VCaP (cell line): ENCODE measurements around the gene DRG2.

Experiments used
- H3K27ac ChIP-seq: fragments of 450-650 bp; 2 replicates; pipeline ENCODE4 v1.5.1; 2017
- TF ChIP-seq, protein P1 (sequence below): fragments of 450-650 bp; conservative IDR thresholded peaks from 2 replicates; pipeline ENCODE4 v1.5.1; 2017; ENCODE audit warnings: mild to moderate bottlenecking, moderate library complexity

Gene DRG2

DNA sequence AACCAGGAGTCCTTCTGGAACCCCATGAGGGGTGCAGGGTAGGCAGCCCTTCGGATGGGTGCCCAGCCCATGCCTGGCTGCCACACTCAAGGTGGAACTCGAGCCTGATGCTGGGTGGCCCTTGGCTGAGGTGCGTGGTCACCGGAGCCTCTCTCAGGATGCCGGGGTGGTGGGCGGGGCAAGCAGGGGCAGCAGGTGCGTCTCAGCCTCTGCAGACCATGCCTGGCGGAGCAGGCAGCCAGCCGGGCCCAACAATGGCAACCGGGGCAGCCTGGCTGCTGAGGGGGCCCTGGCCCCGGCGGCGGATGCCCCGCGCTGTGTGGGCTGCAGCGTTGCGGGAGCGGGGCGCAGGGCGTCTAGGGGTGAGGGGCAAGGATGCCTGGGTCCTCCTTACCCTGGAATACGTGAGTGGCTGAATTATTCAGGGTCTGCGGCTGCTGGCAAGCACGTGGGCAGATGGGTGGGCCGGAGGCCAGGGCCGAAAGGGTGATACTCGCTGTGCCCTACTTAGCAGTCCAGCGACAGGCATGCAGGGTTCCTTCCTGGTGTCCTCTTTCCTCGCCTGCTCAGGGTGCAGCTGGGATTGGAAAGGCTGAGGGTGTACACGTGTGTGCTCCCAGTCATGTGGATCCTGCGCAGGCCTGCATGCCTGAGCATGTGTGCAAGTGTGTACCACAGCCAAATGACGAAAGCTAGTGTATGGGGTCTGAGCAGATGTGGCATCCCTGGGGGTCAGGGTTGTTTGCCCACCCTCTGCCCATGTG lies 35.4 kb downstream of the DRG2 start:
- no peak overlapping the region for H3K27ac ChIP-seq
- TF ChIP-seq, protein P1, sequence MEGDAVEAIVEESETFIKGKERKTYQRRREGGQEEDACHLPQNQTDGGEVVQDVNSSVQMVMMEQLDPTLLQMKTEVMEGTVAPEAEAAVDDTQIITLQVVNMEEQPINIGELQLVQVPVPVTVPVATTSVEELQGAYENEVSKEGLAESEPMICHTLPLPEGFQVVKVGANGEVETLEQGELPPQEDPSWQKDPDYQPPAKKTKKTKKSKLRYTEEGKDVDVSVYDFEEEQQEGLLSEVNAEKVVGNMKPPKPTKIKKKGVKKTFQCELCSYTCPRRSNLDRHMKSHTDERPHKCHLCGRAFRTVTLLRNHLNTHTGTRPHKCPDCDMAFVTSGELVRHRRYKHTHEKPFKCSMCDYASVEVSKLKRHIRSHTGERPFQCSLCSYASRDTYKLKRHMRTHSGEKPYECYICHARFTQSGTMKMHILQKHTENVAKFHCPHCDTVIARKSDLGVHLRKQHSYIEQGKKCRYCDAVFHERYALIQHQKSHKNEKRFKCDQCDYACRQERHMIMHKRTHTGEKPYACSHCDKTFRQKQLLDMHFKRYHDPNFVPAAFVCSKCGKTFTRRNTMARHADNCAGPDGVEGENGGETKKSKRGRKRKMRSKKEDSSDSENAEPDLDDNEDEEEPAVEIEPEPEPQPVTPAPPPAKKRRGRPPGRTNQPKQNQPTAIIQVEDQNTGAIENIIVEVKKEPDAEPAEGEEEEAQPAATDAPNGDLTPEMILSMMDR = no peak

DNA sequence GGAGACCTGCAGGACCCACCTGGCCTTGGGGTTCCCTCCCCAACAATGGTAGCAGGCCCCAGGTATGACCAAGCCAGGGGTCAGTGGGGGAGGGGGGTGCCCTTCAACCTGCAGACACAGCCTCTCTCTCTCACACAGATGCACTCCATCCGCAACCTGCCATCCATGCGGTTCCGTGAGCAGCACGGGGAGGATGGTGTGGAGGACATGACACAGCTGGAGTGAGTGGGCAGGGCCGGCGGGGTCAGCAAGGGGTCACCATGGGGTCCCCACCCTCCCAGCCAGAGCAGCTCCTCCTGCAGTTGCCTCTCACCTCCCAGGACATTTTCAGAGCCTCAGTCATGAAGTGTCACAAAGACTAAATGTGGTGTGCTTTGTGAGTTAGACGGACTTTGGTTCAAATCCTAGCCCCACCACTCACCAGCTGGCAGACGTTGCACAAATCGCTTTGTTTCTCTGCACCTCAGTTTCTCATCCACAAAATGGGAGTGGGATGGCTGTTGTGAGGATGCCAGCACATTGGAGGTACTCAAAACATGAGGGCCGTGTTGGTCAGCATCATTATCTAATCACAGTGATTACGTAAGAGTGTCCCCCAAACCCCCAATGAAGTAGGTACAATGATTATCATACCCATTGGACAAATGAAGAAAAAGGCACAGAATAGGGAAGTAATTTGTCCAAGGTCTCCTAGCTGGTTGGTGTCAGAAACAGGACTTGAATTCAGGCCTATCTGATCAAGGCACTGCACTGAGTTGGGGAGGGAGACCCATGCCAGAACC lies 36.8 kb downstream of the DRG2 start:
- no peak overlapping the region for H3K27ac ChIP-seq
- TF ChIP-seq, protein P1 = no peak

DNA sequence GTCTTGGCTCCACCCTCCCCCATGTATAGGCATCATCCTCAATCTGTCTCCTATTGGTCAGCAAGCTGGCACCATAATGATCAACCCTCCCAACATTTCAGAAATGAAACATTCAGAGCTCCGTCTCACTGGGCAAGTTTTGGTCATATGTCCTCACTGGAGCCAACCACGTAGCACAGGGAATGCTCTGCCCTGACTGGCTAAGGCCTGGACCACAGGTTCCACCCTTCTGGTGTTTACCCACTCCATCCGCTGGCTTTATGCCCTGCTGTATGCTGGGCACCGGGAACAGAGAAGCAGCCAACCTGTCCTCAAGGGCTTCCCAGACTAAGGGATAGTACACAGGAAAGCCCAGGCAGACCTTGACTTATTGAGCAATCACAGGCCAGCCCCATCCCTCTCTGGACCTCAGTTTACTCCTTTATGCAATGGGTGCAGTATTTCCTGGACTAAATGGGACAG lies 41.3 kb downstream of the DRG2 start:
- H3K27ac ChIP-seq = no peak overlapping the region
- TF ChIP-seq, protein P1 = no peak

DNA sequence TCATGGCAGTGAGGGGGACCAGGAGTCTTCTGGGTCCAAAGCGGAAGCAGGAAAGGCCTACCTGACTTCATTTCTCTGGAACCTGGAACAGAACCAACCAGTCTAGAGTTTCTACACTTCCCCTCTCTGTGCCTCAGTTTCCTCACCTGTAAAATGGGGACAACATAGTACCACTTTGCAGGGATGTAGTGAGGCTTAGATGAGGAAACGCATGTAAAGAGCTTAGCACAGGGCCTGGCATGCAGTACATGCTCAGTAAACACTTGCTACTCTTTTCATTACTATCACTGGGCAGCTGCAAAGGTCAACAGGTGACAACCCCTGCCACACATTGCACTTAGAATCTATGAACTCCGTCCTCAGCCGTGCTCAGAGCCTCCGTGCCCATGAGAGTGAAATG lies 45.0 kb downstream of the DRG2 start:
- TF ChIP-seq, protein P1 = no peak

DNA sequence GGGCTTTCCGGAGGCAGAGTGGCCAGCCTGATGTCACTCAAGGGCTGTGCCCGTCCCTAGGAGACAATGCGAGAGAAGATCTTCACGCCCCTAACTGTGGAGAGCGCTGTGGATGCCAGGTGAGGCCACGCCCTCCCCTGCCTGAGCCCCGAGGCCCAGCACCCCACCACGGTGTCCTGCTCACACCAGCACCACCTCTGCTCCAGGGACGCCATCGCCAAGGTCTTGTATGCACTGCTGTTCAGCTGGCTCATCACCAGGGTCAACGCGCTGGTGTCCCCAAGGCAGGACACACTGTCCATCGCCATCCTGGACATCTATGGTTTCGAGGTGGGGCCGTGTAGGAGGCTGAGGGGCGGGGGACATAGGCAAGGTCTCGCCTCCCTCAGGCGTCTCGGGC lies 48.6 kb downstream of the DRG2 start:
- TF ChIP-seq, protein P1 = no peak
- H3K27ac ChIP-seq = no peak overlapping the region

More for the DNA sequence above, 45.0 kb downstream of the DRG2 start:
- no peak overlapping the region for H3K27ac ChIP-seq

DNA sequence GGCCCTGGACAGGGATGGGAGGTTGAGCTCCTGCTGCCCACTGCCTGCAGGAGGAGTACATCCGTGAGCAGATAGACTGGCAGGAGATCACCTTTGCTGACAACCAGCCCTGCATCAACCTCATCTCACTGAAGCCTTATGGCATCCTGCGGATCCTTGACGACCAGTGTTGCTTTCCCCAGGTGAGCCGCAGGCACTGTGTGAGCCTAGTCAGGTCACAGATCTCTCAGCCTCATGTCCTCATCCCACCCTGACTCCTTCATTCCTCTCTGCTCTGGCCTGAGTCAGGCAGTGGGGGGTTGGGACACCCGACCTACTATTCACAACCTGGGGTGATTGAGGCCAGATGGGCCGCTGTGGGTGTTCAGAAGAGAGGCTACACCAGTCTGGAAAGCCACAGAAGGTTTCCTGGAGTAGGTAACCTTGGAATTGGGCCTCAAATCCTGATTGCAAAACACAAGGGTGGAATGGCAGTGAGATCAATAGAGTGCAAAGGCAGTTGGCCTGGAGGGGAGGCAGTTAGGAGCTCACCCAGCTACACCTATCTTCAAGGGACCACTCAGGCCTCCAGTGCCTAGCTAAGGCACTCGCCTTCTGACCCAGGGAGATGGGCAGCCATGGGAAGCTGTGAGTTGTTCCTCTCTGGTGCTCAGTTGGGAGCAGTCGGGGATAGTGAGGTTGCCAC lies 50.5 kb downstream of the DRG2 start:
- TF ChIP-seq, protein P1 = no peak

DNA sequence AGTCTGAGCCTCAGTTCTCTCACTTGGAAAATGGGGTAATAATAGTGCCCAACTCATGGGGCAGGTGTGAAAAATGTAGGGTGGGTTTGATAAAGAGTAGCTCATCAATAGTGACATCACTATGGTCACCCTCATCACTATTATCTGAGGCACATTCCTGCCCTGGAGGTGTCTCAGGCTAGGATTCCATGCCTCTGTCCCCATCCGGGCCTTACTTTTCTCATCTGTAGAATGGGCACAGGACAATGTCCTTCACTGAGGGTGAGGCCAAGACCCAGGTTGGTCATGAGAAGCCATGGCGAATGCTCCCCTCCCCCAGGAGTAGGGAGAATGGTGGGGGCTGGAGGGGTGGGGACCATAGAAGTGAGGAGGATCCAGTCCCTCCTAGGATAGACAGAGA lies 51.3 kb downstream of the DRG2 start:
- no peak overlapping the region for H3K27ac ChIP-seq
- TF ChIP-seq, protein P1 = no peak

More for the DNA sequence above, 50.5 kb downstream of the DRG2 start:
- H3K27ac ChIP-seq = no peak overlapping the region
